Subcutaneous adipose tissue (tissue), 4 donors: ENCODE data around the gene ACSL1. TPM values are rescaled to one million over a fixed set of nuclear protein-coding genes. Genes with fewer than 3 reads are reported as not detected.

Source experiments
- CTCF ChIP-seq: fragments of 450-650 bp; IDR thresholded peaks from one replicate; pipeline ENCODE4 v1.5.1; 2016; ENCODE audit warnings: low read depth, mild to moderate bottlenecking, control low read depth, antibody characterized with exemption, moderate library complexity
- total RNA-seq, 4 donors: library from RNA; depleted of rRNA; stranded (reverse); fragments of >200 nt; gene quantifications; one replicate each; pipeline ENCODE4 v1.1.0, GENCODE V29; 2016

ACSL1 gene
- total RNA-seq, 4 donors from 2014 or later: 656 to 1,818 (median 1,286) TPM

DNA sequence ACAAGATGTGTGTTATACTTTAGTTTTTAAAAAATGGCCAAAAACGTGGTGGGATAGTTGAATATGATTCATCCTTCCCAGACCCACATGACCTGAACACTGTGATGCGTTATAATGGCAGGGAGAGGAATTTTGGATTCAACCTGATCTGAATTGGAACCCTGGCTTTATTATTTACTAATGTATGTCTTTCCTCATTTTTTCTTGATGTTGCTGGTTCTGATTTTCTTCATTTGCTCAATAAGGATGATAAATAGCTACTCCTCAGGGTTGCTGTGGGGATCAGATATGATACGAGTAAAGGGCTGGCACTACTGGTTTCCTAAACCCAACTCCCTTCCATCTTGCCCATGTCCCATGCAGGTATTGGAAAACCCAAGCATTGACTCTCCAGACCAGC lies 24.2 kb upstream of the ACSL1 start:
- TF ChIP-seq CTCF: no peak

DNA sequence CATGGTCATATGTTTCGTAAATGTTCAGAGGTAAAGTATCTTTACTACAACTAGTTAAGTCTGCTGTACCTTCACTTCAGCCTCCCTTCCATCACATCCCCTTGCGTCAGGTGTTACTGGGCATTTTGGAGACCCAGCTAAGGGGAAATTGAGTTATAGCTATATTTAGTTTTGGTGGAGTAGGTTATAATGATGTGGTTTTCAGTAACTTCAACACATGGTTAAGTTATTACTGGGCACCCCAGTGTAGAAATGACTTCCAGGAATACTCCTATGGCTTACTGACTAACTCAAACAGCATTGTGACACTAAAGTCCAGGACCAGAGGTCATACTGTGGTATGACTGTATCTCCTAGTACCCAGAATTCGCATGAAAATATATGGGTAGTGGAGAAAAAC lies 23.4 kb upstream of the ACSL1 start:
- no peak for TF ChIP-seq CTCF

- no peak for TF ChIP-seq CTCF
Measured at GRCh38 chr4:184848510-184848909, 22.7 kb upstream of the ACSL1 start.

DNA sequence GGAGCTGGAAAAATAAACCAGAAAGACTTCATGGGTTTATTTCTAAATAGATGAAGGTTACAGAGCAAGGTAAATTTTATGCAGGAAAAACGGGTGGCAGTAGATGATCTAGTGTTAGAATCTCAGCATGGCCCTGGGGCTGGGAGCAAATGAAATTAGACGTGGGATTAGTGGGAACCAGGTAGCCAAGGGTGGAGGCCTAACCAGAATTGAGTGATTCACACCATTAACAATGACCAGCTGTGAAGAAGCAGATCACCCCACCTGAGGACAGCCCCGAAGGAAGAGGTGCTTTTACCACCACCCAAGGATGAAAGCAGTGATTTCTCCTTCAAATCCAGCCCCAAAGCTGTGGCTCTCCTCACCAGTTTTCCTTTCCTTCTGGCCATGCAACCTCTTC lies 20.8 kb upstream of the ACSL1 start:
- no peak for TF ChIP-seq CTCF

- TF ChIP-seq CTCF: no peak
Measured at GRCh38 chr4:184845367-184846021, 19.7 kb upstream of the ACSL1 start.

DNA sequence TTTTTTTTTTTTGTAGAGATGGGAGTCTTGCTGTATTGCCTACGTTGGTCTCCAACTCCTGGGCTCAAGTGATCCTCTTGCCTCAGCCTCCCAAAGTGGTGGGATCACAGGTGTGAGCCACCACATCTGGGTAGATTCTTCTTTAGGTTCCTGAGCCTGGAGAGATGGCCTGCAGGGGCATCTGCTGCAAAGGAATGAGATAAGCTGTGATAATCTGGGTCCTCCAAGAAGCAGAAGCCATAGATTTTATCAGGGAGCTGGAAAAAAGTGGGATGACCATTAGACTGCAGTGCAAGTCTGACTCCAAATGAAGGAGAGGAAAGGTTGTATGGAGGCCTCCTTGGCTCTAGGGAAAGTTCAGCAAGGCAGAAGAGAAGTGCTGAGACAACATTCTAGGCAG lies 19.0 kb upstream of the ACSL1 start:
- TF ChIP-seq CTCF: no peak

DNA sequence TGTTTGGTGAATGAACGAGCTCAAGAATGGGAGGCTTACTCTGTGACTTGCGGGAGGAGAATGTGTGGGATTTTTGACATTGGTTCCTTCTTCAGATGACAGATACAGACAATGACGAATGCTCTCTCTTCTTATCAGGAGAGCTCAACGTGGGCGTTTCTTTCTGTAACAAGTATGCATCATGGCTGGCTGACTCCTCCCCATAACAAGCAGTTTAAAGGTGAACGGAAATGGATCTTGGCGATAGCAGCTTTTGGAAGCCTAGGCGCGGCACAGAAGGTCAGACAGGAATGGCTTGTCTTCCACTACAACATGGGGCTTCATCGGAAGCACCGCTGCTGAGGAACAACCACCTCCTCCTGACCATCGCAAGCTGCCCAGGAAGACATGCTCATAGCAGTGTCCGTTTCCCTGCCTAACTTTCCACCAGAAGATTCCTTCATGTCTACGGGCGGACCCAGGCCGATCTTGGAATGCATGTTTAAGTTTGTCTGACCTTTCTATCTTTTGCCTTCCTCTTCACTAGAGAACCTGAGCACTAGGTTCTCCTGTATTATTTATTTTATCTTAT lies 18.3 kb upstream of the ACSL1 start:
- TF ChIP-seq CTCF: no peak
